K562 (cell line): Measurements from ENCODE around the gene GLB1L3. TPM values are rescaled to one million over a fixed set of nuclear protein-coding genes. Genes with fewer than 3 reads are reported as not detected.

Experiments
- ATAC-seq: fragments of 200-7000 bp; cut with Tn5 transposase; 3 replicates; pipeline ENCODE4 v1.9.1; 2020; ENCODE audit warnings: moderate library complexity
- BruUV-seq: library from RNA; stranded (reverse); fragments of 400-500 nt; replicated peaks from 2 replicates; lab custom pipeline; 2021; lab: Mats Ljungman, UMichigan
- CTCF ChIA-PET: fragments of 300-600 bp; formaldehyde crosslinking; extraction: SDS; loops from one replicate; lab custom pipeline; 2021; ENCODE audit warnings: low intra/inter-chr PET ratio; lab: Yijun Ruan, JAX
- POLR2A ChIA-PET: fragments of 300-600, 350-650 bp; sonication (Branson Sonifier 250); formaldehyde crosslinking; extraction: SDS; loops from one replicate; lab custom pipeline; 2021; ENCODE audit warnings: antibody characterized with exemption, inconsistent platforms; lab: Yijun Ruan, JAX
- DNase-seq, 4 experiments: peaks; one replicate each; pipeline versions ENCODE4 v3.0.0 to v3.0.0-alpha.2; 2011 to 2018; ENCODE audit warnings: low spot score in 3 of 4, mixed read lengths in 3 of 4; ENCODE audit errors: extremely low read depth in 1 of 4
- FAIRE-seq: peaks from 2 replicates; lab custom pipeline; 2011; peaks lifted over from hg19 to GRCh38; lab: Jason Lieb, UNC
- H2AFZ ChIP-seq: 2 replicates; pipeline ENCODE4 v1.6.0; 2011; ENCODE audit warnings: low read depth, low read length, control low read depth, inconsistent platforms
- H3K27ac ChIP-seq: fragments of 200-600 bp; 3 replicates; pipeline ENCODE4 v1.8.0; 2011; ENCODE audit warnings: low read depth, mild to moderate bottlenecking, control low read depth, inconsistent platforms, low read length, moderate library complexity, mixed read lengths; ENCODE audit errors: extremely low read depth
- H3K27me3 ChIP-seq, 2 experiments: fragments of 300-600 bp in 1 of 2; 2 replicates in 1 of 2; 3 replicates in 1 of 2; pipeline versions ENCODE4 v1.6.0 to v1.8.0; 2011; ENCODE audit warnings: inconsistent platforms in 2 of 2, low read length in 2 of 2, mild to moderate bottlenecking in 1 of 2, mixed read lengths in 1 of 2, moderate library complexity in 1 of 2; ENCODE audit not compliant: control insufficient read depth in 2 of 2, insufficient read depth in 2 of 2
- H3K36me3 ChIP-seq: fragments of 300-600 bp; 3 replicates; pipeline ENCODE4 v1.8.0; 2011; ENCODE audit warnings: mild to moderate bottlenecking, low read length, inconsistent platforms; ENCODE audit not compliant: control insufficient read depth, insufficient read depth
- H3K4me1 ChIP-seq, 2 experiments: fragments of 200-600 bp in 1 of 2; replicated peaks in 1 of 2; 2 replicates in 1 of 2; 3 replicates in 1 of 2; pipeline versions ENCODE4 v1.5.1 to v1.8.0; 2011; ENCODE audit warnings: inconsistent platforms in 2 of 2, low read length in 2 of 2, mild to moderate bottlenecking in 1 of 2, mixed read lengths in 1 of 2, moderate library complexity in 1 of 2; ENCODE audit not compliant: control insufficient read depth in 2 of 2, insufficient read depth in 2 of 2
- H3K4me2 ChIP-seq: 2 replicates; pipeline ENCODE4 v1.6.1; 2011; ENCODE audit warnings: low read length, control low read depth, inconsistent platforms, mixed read lengths; ENCODE audit not compliant: insufficient read depth
- H3K4me3 ChIP-seq: fragments of 200-600 bp; sonication (generic), shearing (Covaris generic); 2 replicates; pipeline ENCODE4 v1.5.1; 2016; ENCODE audit warnings: control low read depth, inconsistent platforms
- H3K79me2 ChIP-seq: fragments of 200-600 bp; 3 replicates; pipeline ENCODE4 v1.8.0; 2011; ENCODE audit warnings: low read length, inconsistent platforms; ENCODE audit not compliant: control insufficient read depth, insufficient read depth
- H3K9ac ChIP-seq, 2 experiments: 2 replicates each; pipeline versions ENCODE4 v1.6.0 to v1.6.1; 2011; ENCODE audit warnings: low read depth in 2 of 2, low read length in 2 of 2, control low read depth in 1 of 2, inconsistent platforms in 1 of 2, mild to moderate bottlenecking in 1 of 2, mixed read lengths in 1 of 2; ENCODE audit not compliant: insufficient read depth in 1 of 2
- H3K9me1 ChIP-seq: one replicate; pipeline ENCODE4 v1.6.0; 2011; ENCODE audit warnings: inconsistent platforms, mild to moderate bottlenecking, low read length, moderate library complexity; ENCODE audit not compliant: control insufficient read depth, insufficient read depth
- H3K9me3 ChIP-seq: replicated peaks from 2 replicates; pipeline ENCODE4 v1.5.1; 2011; ENCODE audit warnings: low read depth, low read length, inconsistent platforms; ENCODE audit not compliant: control insufficient read depth, insufficient read depth
- H4K20me1 ChIP-seq: replicated peaks from 2 replicates; pipeline ENCODE4 v1.6.1; 2011; ENCODE audit warnings: low read length, inconsistent platforms, mixed read lengths; ENCODE audit not compliant: control insufficient read depth, insufficient read depth
- MECOM ChIP-seq: fragments of 250-450 bp; sonication (Bioruptor Pico); IDR thresholded peaks from 2 replicates; pipeline ENCODE4 v1.8.0; 2022; ENCODE audit warnings: inconsistent platforms
- RBM39 ChIP-seq: fragments of 200-400 bp; formaldehyde crosslinking; optimal IDR thresholded peaks from 2 replicates; pipeline ENCODE3; 2018; ENCODE audit warnings: low read depth, low read length
- TRIM28 ChIP-seq: fragments of 450-650 bp; IDR thresholded peaks from 2 replicates; pipeline ENCODE4 v1.6.1; 2017
- XRCC3 ChIP-seq: fragments of 450-650 bp; IDR thresholded peaks from 2 replicates; pipeline ENCODE4 v1.6.1; 2017; ENCODE audit warnings: mild to moderate bottlenecking, moderate library complexity
- YBX1 ChIP-seq: fragments of 450-650 bp; IDR thresholded peaks from 2 replicates; pipeline ENCODE4 v1.7.1; 2016; ENCODE audit warnings: mild to moderate bottlenecking
- ZNF717 ChIP-seq: fragments of 250-450 bp; sonication (Bioruptor Pico); IDR thresholded peaks from 2 replicates; pipeline ENCODE4 v1.5.0; 2021
- WGBS: fragments of 100-300 bp; shearing (Covaris generic); methylation state at CpG from one replicate; pipeline ENCODE4 v1.1.6; 2016; ENCODE audit warnings: low coverage, mixed read lengths; ENCODE audit not compliant: insufficient coverage; ENCODE audit errors: missing lambda C conversion rate; 5-methylcytosine and 5-hydroxymethylcytosine counted together
- in situ Hi-C: fragments of 300-500 bp; cut with MboI; formaldehyde crosslinking; loops from 4 replicates; pipeline ENCODE4 v1.15.0; 2018; ENCODE audit warnings: inconsistent platforms, mixed read lengths
- intact Hi-C: fragments of 100-400 bp; cut with micrococcal nuclease; formaldehyde crosslinking; loops from 2 replicates; pipeline ENCODE4 v1.14.2; 2022
- polyA plus RNA-seq, 8 experiments: library from polyadenylated mRNA; depleted of rRNA in 4 of 8; stranded (reverse) in 5 of 8; unstranded in 3 of 8; fragments of >200 nt; fragmentation: Nextera tagmentation in 2 of 8; fragmentation: Illumina TruSeq in 1 of 8; extraction: Ambion mirVana in 2 of 8; extraction: Trizol in 1 of 8; gene quantifications; 2 replicates each; pipeline versions ENCODE4 v1.2.1 to v1.2.3, GENCODE V29; 2011 to 2014; ENCODE audit warnings: inconsistent platforms in 1 of 8, missing spikeins in 1 of 8
- total RNA-seq, 7 experiments: library from RNA; depleted of rRNA in 6 of 7; stranded (reverse); fragments of >200 nt in 6 of 7; fragmentation: Illumina TruSeq in 2 of 7; extraction: Trizol in 2 of 7; gene quantifications; 2 replicates each; pipeline versions ENCODE4 v1.2.1 to v1.2.3, GENCODE V29; 2011 to 2021; ENCODE audit warnings: low replicate concordance in 1 of 7
- TF ChIP-seq, protein P1 (sequence below), 2 experiments: fragments of 450-650 bp in 1 of 2; sonication (generic) in 1 of 2; formaldehyde crosslinking in 1 of 2; IDR thresholded peaks in 1 of 2; conservative IDR thresholded peaks in 1 of 2; 2 replicates each; pipeline versions ENCODE4 v1.6.1 to v1.8.1; 2016 to 2023; ENCODE audit warnings: mild to moderate bottlenecking in 2 of 2, moderate library complexity in 2 of 2, inconsistent platforms in 1 of 2, missing genetic modification reagents in 1 of 2
- TF ChIP-seq, protein P2 (sequence below), 2 experiments: fragments of 450-650 bp; IDR thresholded peaks; 2 replicates each; pipeline ENCODE4 v1.6.1; 2016; ENCODE audit warnings: mild to moderate bottlenecking in 2 of 2, borderline replicate concordance in 1 of 2, low read depth in 1 of 2, moderate library complexity in 1 of 2
- TF ChIP-seq, protein P3 (sequence below), 2 experiments: IDR thresholded peaks in 1 of 2; conservative IDR thresholded peaks in 1 of 2; 2 replicates each; pipeline ENCODE4 v1.6.1; 2016; ENCODE audit warnings: low read depth in 2 of 2, mild to moderate bottlenecking in 1 of 2, missing compliant biosample characterization in 1 of 2, missing genetic modification characterization in 1 of 2, moderate library complexity in 1 of 2

The GLB1L3 gene
- total and polyA plus RNA-seq, 9 of the 15 experiments (the other 6 are each of a cell fraction or from before 2014, with no cell fraction given): 0.18 to 3.3 (median 0.49) TPM

DNA sequence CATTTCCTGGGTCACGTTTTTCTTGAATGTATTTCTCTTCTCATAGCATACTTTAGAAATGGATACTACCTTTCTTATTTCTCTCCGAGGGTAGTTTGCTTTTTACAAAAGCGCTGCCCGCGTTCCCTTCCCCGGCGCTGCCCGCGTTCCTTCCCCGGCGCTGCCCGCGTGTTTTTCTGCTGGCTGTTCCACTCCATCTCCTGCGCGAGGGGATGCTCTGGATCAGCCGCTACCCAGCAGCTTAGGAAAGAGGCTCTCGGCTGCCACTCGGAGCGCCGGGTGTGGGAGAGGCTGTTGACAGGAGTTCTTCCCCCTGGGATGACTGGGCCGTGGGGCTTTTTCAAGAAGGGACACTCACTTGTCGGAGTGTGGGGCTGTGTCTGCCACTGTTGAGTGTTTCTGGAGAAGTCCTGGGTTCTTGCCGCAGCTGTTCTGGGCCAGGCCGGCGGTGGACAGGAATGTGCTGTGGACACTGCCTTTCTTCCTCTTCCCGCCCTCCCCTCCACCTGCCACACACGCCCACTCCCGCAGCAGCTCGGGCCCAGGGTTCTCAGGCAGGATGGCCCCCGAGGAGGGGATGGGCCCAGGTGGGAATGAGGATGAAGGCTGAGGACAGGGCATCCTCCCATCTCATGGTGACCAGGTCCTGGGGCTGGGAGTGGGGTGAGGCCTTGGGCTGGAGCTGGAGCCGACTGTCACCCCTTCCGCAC is 86.2 kb downstream of the GLB1L3 start:
- Histone ChIP-seq H3K27me3 (no peaks in the 10 kb centered on the region), H3K9ac (no peak overlapping the region), H3K9me3 (no peaks in the 10 kb centered on the region), H3K4me1 (peaks cover 0 to 21% of the 10 kb centered on the region in 2 experiments; a peak in 3 of 5 replicates), H3K36me3 (no peaks in the 10 kb centered on the region; the same call in 2 of the 3 replicates), H3K4me3 (no peak overlapping the region), H4K20me1 (no peaks in the 10 kb centered on the region), H3K27ac (no peak overlapping the region), H3K79me2 (no peaks in the 10 kb centered on the region), H2AFZ (no peak overlapping the region), H3K4me2 (no peak overlapping the region), H3K9me1 (peaks cover 4% of the 10 kb centered on the region)
- ATAC-seq (no peak), FAIRE-seq (no peak), DNase-seq (no peak)
- 64% methylated on average over 19 of the region's 32 CpGs for WGBS
- BruUV-seq: no TSS peak
- POLR2A ChIA-PET: interaction anchor here (0.9 kb wide), 1 partner anchor 9 kb away, joined by 3 read pairs; no protein-coding TSS in a partner anchor
- in situ Hi-C loops: no loop called here
- intact Hi-C loops: no loop called here
- CTCF ChIA-PET: no interaction called here
- TF ChIP-seq RBM39: no peak
- TF ChIP-seq, protein P1, sequence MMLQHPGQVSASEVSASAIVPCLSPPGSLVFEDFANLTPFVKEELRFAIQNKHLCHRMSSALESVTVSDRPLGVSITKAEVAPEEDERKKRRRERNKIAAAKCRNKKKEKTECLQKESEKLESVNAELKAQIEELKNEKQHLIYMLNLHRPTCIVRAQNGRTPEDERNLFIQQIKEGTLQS (IDR thresholded peaks at IDR 0.05): no peak
- TF ChIP-seq, protein P1 (CRISPR knock-in tag; conservative IDR thresholded peaks at IDR 0.05): no peak
- no peak for TF ChIP-seq TRIM28
- TF ChIP-seq MECOM (CRISPR knock-in tag): no peak
- TF ChIP-seq XRCC3: no peak
- TF ChIP-seq, protein P2, sequence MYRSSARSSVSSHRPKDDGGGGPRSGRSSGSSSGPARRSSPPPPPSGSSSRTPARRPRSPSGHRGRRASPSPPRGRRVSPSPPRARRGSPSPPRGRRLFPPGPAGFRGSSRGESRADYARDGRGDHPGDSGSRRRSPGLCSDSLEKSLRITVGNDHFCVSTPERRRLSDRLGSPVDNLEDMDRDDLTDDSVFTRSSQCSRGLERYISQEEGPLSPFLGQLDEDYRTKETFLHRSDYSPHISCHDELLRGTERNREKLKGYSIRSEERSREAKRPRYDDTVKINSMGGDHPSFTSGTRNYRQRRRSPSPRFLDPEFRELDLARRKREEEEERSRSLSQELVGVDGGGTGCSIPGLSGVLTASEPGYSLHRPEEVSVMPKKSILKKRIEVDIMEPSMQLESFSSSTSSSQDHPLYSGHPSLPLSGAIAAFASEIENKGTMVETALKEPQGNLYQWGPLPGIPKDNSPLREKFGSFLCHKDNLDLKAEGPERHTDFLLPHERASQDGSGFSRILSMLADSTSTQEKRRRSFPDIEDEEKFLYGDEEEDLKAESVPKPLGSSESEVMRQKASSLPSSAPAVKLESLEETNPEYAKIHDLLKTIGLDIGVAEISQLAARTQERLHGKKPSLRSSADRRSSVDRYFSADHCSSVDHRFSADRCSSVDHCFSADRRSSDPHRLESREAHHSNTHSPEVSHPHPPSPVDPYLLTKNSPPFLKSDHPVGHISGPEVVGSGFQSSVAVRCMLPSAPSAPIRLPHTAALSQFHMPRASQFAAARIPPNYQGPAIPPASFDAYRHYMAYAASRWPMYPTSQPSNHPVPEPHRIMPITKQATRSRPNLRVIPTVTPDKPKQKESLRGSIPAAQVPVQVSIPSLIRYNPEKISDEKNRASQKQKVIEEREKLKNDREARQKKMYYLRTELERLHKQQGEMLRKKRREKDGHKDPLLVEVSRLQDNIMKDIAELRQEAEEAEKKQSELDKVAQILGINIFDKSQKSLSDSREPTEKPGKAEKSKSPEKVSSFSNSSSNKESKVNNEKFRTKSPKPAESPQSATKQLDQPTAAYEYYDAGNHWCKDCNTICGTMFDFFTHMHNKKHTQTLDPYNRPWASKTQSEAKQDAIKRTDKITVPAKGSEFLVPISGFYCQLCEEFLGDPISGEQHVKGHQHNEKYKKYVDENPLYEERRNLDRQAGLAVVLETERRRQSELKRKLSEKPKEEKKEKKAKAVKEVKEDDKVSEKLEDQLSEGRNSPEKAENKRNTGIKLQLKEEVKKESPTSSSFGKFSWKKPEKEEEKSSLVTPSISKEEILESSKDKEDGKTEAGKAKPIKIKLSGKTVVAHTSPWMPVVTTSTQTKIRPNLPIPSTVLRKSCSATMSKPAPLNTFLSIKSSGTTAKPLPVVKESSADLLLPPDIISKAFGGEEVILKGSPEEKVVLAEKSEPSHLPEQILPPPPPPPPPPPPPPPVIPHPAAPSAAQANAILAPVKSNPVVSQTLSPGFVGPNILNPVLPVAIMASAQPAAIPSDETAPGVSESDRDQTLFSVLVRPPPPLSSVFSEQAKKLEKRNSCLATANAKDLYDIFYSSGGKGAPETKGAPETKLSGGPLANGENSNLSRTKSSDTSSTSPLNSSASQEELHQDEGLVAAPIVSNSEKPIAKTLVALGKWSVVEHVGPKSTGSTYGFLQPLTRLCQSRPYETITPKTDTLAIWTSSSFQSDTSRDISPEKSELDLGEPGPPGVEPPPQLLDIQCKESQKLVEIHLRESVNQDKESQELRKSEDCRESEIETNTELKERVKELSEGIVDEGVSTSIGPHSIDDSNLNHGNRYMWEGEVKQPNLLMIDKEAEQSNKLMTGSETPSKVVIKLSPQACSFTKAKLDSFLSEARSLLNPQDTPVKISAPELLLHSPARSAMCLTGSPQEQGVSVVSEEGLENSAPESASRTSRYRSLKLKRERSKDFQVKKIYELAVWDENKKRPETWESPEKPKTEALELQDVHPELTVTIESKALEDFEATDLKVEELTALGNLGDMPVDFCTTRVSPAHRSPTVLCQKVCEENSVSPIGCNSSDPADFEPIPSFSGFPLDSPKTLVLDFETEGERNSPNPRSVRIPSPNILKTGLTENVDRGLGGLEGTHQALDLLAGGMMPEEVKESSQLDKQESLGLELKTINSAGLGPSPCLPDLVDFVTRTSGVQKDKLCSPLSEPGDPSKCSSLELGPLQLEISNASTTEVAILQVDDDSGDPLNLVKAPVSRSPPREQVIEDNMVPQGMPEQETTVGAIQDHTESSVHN (IDR thresholded peaks at IDR 0.05; ENCODE audit: borderline replicate concordance in 1 of 2, low read depth in 1 of 2): no peak
- TF ChIP-seq, protein P3, sequence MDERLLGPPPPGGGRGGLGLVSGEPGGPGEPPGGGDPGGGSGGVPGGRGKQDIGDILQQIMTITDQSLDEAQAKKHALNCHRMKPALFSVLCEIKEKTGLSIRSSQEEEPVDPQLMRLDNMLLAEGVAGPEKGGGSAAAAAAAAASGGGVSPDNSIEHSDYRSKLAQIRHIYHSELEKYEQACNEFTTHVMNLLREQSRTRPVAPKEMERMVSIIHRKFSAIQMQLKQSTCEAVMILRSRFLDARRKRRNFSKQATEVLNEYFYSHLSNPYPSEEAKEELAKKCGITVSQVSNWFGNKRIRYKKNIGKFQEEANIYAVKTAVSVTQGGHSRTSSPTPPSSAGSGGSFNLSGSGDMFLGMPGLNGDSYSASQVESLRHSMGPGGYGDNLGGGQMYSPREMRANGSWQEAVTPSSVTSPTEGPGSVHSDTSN (CRISPR knock-in tag; IDR thresholded peaks at IDR 0.05; ENCODE audit: low read depth): no peak
- TF ChIP-seq, protein P3 (tag; conservative IDR thresholded peaks at IDR 0.05; ENCODE audit: low read depth): no peak
- no peak for TF ChIP-seq YBX1
- TF ChIP-seq ZNF717 (CRISPR knock-in tag): no peak
